Activated CD4-positive, alpha-beta T cell treated with anti-CD3 and anti-CD28 coated beads for 36 hours (primary cell): Measurements from ENCODE around the gene TTYH1. TPM values are rescaled to one million over a fixed set of nuclear protein-coding genes. Genes with fewer than 3 reads are reported as not detected.

Source experiments
- ATAC-seq: fragments of 200-7000 bp; cut with Tn5 transposase; one replicate; pipeline ENCODE4 v1.10.0; 2021; ENCODE audit warnings: mild to moderate bottlenecking, moderate library complexity
- CTCF ChIA-PET: fragments of 350-600 bp; sonication (Branson Sonifier 250); formaldehyde crosslinking; loops from one replicate; lab custom pipeline; 2021; ENCODE audit warnings: antibody characterized with exemption; lab: Charles Lee
- POLR2A ChIA-PET: fragments of 350-600 bp; sonication (Branson Sonifier 250); formaldehyde crosslinking; loops from one replicate; lab custom pipeline; 2021; ENCODE audit warnings: antibody characterized with exemption, inconsistent platforms; lab: Charles Lee
- DNase-seq: peaks from one replicate; pipeline ENCODE4 v3.0.0-alpha.2; 2020
- H3K27ac Mint-ChIP-seq: one replicate; pipeline ENCODE4 v1.8.0; 2021; ENCODE audit warnings: mixed read lengths
- H3K27me3 Mint-ChIP-seq: one replicate; pipeline ENCODE4 v1.8.0; 2021; ENCODE audit warnings: mixed read lengths
- H3K36me3 Mint-ChIP-seq: one replicate; pipeline ENCODE4 v1.8.0; 2021; ENCODE audit warnings: low read depth, mixed read lengths
- H3K4me1 Mint-ChIP-seq: one replicate; pipeline ENCODE4 v1.8.0; 2021; ENCODE audit warnings: mixed read lengths
- H3K4me3 Mint-ChIP-seq: one replicate; pipeline ENCODE4 v1.8.0; 2021; ENCODE audit warnings: mild to moderate bottlenecking, moderate library complexity, mixed read lengths
- H3K9me3 Mint-ChIP-seq: one replicate; pipeline ENCODE4 v1.8.0; 2021; ENCODE audit warnings: low read depth, mixed read lengths
- intact Hi-C, 2 experiments: fragments of 100-400 bp; cut with DNase I in 1 of 2; cut with micrococcal nuclease in 1 of 2; formaldehyde crosslinking; loops; one replicate each; pipeline versions ENCODE4 v1.14.2 to v1.15.1; 2022 to 2024; cut with DNase I, micrococcal nuclease
- total RNA-seq, 2 experiments: library from RNA; stranded (reverse); gene quantifications; one replicate each; pipeline ENCODE4 v1.2.3, GENCODE V29; 2021

TTYH1 gene
- total RNA-seq, 2 experiments from 2014 or later: 0.19 to 0.59 TPM

GRCh38 chr19:54456423-54457373, 41.4 kb downstream of the TTYH1 start:
- no peaks in the 10 kb centered on the region for H3K9me3 Mint-ChIP-seq
- DNase-seq: no peak
- no peak for ATAC-seq
- intact Hi-C loops: no loop called here
- ChIA-PET CTCF (no interaction called here), POLR2A (interaction anchor here (0.8 kb wide), 1 partner anchor 15 kb away, joined by 3 read pairs; no protein-coding TSS in a partner anchor)
- peaks cover 28% of the 10 kb centered on the region for H3K4me1 Mint-ChIP-seq
- H3K27me3 Mint-ChIP-seq: no peaks in the 10 kb centered on the region
- H3K4me3 Mint-ChIP-seq: no peak overlapping the region
- H3K27ac Mint-ChIP-seq: no peak overlapping the region
- peaks cover 65% of the 10 kb centered on the region for H3K36me3 Mint-ChIP-seq

- Mint-ChIP-seq H3K4me1 (peaks cover 28% of the 10 kb centered on the region), H3K9me3 (no peaks in the 10 kb centered on the region), H3K4me3 (no peak overlapping the region), H3K36me3 (peaks cover 56% of the 10 kb centered on the region), H3K27ac (peak overlapping the region; percentile 35), H3K27me3 (no peaks in the 10 kb centered on the region)
- CTCF ChIA-PET: no interaction called here
- POLR2A ChIA-PET: no interaction called here
- intact Hi-C loops: no loop called here
- ATAC-seq (no peak), DNase-seq (no peak)
Observed at GRCh38 chr19:54457773-54458647, 42.7 kb downstream of the TTYH1 start.

- no peaks in the 10 kb centered on the region for H3K9me3 Mint-ChIP-seq
- H3K36me3 Mint-ChIP-seq: peaks cover 48% of the 10 kb centered on the region
- peak overlapping the region; percentile 47 for H3K27ac Mint-ChIP-seq
- intact Hi-C loops: no loop called here
- no peaks in the 10 kb centered on the region for H3K27me3 Mint-ChIP-seq
- DNase-seq (no peak), ATAC-seq (no peak)
- H3K4me1 Mint-ChIP-seq: peaks cover 25% of the 10 kb centered on the region
- POLR2A ChIA-PET: interaction anchor here (1.2 kb wide), 1 partner anchor 10 kb away, joined by 7 read pairs; the partner anchor contains the start of gene LENG8
- no peak overlapping the region for H3K4me3 Mint-ChIP-seq
- CTCF ChIA-PET: no interaction called here
Observed at GRCh38 chr19:54458648-54459281, 43.5 kb downstream of the TTYH1 start.

- intact Hi-C loops: loop anchor here (5.0 to 10.0 kb wide), 4 partner anchors 592 to 1265 kb away; partner anchors contain the start of genes DNAAF3 (in 1 of the 2), MYADM (in 1 of the 2), ZNF580 (in 1 of the 2) and ZNF581 (in 1 of the 2)
- Mint-ChIP-seq H3K4me3 (no peak overlapping the region), H3K9me3 (no peaks in the 10 kb centered on the region), H3K4me1 (peaks cover 30% of the 10 kb centered on the region), H3K27me3 (no peaks in the 10 kb centered on the region), H3K27ac (peak overlapping the region; percentile 47), H3K36me3 (peaks cover 43% of the 10 kb centered on the region)
- ATAC-seq: no peak
- POLR2A ChIA-PET: interaction anchor here (1.2 kb wide), 1 partner anchor 11 kb away, joined by 7 read pairs; the partner anchor contains the start of gene LENG8
- CTCF ChIA-PET: no interaction called here
- DNase-seq: no peak
Observed at GRCh38 chr19:54459282-54460229, 44.3 kb downstream of the TTYH1 start.

- POLR2A ChIA-PET: interaction anchor here (1.2 kb wide), 1 partner anchor 12 kb away, joined by 7 read pairs; the partner anchor contains the start of gene LENG8
- Mint-ChIP-seq H3K4me3 (no peak overlapping the region), H3K27me3 (no peaks in the 10 kb centered on the region), H3K9me3 (no peaks in the 10 kb centered on the region), H3K36me3 (peaks cover 39% of the 10 kb centered on the region), H3K27ac (no peak overlapping the region), H3K4me1 (peaks cover 32% of the 10 kb centered on the region)
- CTCF ChIA-PET: no interaction called here
- intact Hi-C loops: loop anchor here (5.0 to 10.0 kb wide), 4 partner anchors 593 to 1266 kb away; partner anchors contain the start of genes DNAAF3 (in 1 of the 2), MYADM (in 1 of the 2), ZNF580 (in 1 of the 2) and ZNF581 (in 1 of the 2)
- DNase-seq (no peak), ATAC-seq (no peak)
Observed at GRCh38 chr19:54460230-54461005, 45.2 kb downstream of the TTYH1 start.

GRCh38 chr19:54461210-54461609, 45.9 kb downstream of the TTYH1 start:
- H3K4me3 Mint-ChIP-seq: peak overlapping the region; percentile 80
- DNase-seq: no peak
- H3K36me3 Mint-ChIP-seq: peaks cover 33% of the 10 kb centered on the region
- peaks cover 3% of the 10 kb centered on the region for H3K27me3 Mint-ChIP-seq
- ATAC-seq: no peak
- H3K9me3 Mint-ChIP-seq: peaks cover 2% of the 10 kb centered on the region
- CTCF ChIA-PET: interaction anchor here (0.8 kb wide), 1 partner anchor 10 kb away, joined by 3 read pairs; no protein-coding TSS in a partner anchor
- POLR2A ChIA-PET: interaction anchor here (0.6 to 1.9 kb wide), 2 partner anchors 10 to 12 kb away, joined by 3 to 14 read pairs; partner anchors contain the start of gene LENG8
- intact Hi-C loops: loop anchor here (5.0 to 10.0 kb wide), 4 partner anchors 594 to 1266 kb away; partner anchors contain the start of genes DNAAF3 (in 1 of the 2), MYADM (in 1 of the 2), ZNF580 (in 1 of the 2) and ZNF581 (in 1 of the 2)
- peaks cover 32% of the 10 kb centered on the region for H3K4me1 Mint-ChIP-seq
- H3K27ac Mint-ChIP-seq: peak overlapping the region; percentile 56

GRCh38 chr19:54461613-54462012, 46.3 kb downstream of the TTYH1 start:
- Mint-ChIP-seq H3K9me3 (peaks cover 2% of the 10 kb centered on the region), H3K4me3 (peak overlapping the region; percentile 80), H3K4me1 (peaks cover 32% of the 10 kb centered on the region), H3K27me3 (peaks cover 3% of the 10 kb centered on the region), H3K27ac (peak overlapping the region; percentile 56), H3K36me3 (peaks cover 32% of the 10 kb centered on the region)
- ChIA-PET CTCF (interaction anchor here (0.8 kb wide), 1 partner anchor 11 kb away, joined by 3 read pairs; no protein-coding TSS in a partner anchor), POLR2A (interaction anchor here (0.6 to 1.9 kb wide), 2 partner anchors 11 to 13 kb away, joined by 3 to 14 read pairs; partner anchors contain the start of gene LENG8)
- intact Hi-C loops: loop anchor here (5.0 to 10.0 kb wide), 4 partner anchors 594 to 1267 kb away; partner anchors contain the start of genes DNAAF3 (in 1 of the 2), MYADM (in 1 of the 2), ZNF580 (in 1 of the 2) and ZNF581 (in 1 of the 2)
- DNase-seq: no peak
- no peak for ATAC-seq

GRCh38 chr19:54462047-54462654, 46.9 kb downstream of the TTYH1 start:
- DNase-seq (no peak), ATAC-seq (no peak)
- Mint-ChIP-seq H3K9me3 (peaks cover 2% of the 10 kb centered on the region), H3K4me3 (peak overlapping the region; percentile 80), H3K27ac (peak overlapping the region; percentile 56), H3K27me3 (peaks cover 3% of the 10 kb centered on the region), H3K36me3 (peaks cover 30% of the 10 kb centered on the region), H3K4me1 (peaks cover 32% of the 10 kb centered on the region)
- ChIA-PET CTCF (interaction anchor here (0.7 to 0.8 kb wide), 2 partner anchors 11 to 61 kb away, joined by 3 to 4 read pairs; no protein-coding TSS in a partner anchor), POLR2A (interaction anchor here (0.8 to 1.9 kb wide), 2 partner anchors 8 to 13 kb away, joined by 3 to 14 read pairs; partner anchors contain the start of gene LENG8)
- intact Hi-C loops: loop anchor here (5.0 to 10.0 kb wide), 4 partner anchors 595 to 1267 kb away; partner anchors contain the start of genes DNAAF3 (in 1 of the 2), MYADM (in 1 of the 2), ZNF580 (in 1 of the 2) and ZNF581 (in 1 of the 2)
